IPS DF 4.7 (cell line): ENCODE measurements around the gene ASPN.
"Not testable (repeated sequence)": the region's sequence is repeated elsewhere in the genome, so short reads cannot be mapped to it uniquely, and the experiment has no call there.

Experiments used
- DNase-seq: peaks from one replicate; pipeline ENCODE4 v3.0.0-alpha.2; 2013; ENCODE audit warnings: low spot score; ENCODE audit errors: extremely low read depth

Gene ASPN

DNA sequence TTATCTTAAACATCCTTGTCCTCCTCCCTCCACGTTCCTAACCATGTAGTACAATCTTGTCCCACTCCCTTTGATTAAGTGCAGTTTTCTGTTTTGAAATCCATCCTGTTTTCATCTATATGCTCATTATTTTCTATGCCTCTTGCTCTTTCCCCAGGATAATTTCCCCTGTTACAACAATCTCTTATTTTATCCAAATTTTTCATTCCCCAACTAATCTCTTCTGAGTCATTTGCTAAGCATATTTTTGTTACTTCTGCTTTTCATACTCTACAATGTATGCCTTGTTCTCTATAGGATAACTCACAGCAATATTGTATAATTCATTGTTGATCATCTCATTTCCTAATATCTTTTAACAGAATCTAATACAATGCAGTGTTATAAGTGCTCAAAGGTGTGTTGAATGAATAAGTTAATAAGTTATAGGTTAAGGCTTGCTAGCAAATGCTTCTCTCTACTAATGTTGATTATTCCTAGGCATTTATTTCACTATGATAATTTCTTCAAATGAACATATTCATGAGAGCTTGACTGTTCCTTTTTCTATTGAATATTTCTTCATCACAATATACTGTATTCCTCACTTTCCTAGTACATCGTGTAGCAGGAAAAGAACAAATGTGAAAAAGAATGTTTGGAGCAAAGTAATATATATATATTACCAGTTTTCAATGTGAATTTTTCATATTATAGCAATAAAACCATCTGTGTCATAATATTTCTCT lies 59.5 kb downstream of the ASPN start:
- DNase-seq: no peak

DNA sequence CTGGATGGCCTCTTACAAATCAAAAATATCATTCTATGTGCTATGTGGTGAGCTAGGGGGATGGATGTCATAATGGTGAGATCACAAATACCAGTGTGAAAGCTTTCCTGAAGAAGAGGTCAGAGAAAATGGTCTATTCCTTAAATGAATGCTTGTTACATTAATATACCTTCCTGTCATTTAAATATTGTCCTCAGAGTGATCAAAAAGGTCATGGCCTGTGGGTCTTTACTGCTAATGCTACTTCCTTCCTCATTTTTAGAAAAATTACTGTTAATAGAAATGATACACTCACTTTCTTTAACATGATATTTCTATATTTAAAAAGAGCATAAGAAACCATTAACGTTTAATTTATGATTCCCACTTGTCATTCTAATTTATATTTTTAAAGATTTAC lies 67.7 kb downstream of the ASPN start:
- no peak for DNase-seq

DNA sequence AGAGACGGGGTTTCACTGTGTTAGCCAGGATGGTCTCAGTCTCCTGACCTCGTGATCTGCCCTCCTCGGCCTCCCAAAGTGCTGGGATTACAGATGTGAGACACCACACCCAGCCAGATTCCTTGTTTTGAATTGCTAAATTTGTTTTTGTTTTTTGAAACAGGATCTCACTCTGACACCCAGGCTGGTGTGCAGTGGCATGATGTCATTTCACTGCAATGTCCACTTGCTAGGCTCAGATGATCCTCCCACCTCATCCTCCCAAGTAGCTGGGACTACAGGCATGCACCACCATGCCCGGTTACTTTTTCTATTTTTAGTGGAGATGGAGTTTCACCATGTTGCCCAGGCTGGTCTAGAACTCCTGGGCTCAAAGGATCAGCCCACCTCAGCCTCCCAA lies 71.1 kb downstream of the ASPN start:
- not testable (repeated sequence) for DNase-seq

DNA sequence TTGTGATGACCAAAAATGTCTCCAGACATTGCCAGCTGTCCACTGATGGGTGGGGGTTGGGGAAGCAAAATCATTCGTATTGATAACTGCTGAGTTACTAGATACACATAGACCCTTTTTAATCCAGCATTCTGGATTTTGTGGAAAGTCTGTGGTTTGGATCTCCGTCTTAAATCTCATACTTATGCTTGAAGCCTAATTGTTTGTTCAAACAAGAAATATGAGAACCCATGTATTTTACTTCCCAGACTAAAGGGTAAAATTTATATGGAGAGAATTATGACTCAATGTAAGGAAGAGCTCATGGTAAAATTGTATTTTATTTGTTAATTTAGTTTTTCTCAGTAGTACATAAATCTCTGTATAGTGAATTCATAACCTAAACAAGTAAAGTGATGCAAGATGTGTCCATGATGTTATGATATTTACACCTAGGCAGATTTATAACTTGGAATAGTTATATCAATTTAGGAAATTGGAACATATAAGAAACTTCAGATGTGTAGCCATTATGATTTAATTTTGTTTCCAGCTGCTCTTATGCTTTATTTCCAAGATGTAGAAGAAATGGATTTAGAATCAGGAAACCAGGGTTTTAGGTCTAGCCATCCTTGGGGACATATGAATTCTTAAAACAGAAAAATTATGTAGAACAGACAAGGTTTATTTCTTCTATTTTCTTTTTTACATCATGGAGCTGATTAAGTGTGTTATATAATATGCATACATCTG lies 73.4 kb downstream of the ASPN start:
- DNase-seq: no peak

DNA sequence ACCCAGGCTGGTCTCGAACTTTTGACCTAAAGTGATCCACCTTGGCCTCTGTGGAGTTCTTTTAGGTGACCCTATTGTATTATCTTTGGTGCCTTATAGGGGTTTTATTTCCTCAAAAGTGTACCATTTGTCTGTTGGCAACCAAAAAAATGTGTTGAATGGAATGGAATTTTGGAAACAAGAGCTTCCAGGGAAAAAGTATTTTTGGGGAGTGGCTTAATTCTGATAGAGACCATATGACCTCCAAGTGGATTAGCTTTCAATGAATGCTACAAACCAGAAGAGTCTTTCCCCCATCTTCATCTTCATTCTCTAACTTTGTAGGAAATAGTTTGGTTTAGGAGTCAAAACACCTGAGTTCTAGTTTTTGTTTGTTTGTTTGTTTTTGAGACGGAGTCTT lies 74.5 kb downstream of the ASPN start:
- DNase-seq: no peak

DNA sequence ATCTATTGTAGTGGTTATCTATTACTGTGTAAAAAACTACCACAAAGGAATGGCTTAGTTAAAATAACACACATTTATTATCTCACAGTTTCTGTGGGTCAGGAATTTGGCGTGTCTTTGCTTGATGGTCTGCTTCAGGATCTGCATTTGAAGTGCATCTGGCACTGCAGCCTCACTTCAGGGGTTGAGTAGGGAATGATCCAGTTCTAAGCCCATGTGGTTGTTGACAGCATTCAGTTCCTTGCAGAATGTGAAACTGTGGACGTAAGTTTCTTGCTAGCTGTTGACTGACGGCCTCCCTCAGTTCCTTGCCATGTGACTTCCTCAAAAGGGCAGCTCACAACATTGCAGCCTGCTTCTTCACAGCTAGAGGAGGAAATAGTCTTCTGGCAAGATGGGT lies 75.8 kb downstream of the ASPN start:
- DNase-seq: no peak
